GM12873 (cell line): ENCODE measurements around the gene POFUT2.

Experiments used
- CTCF ChIP-seq: IDR thresholded peaks from 2 replicates; pipeline ENCODE4 v1.5.1; 2012; ENCODE audit warnings: low read depth, mild to moderate bottlenecking, moderate library complexity, low read length, control low read depth; ENCODE audit not compliant: insufficient read depth; ENCODE audit errors: missing control alignments

The POFUT2 gene

GRCh38 chr21:45329261-45330074 lies 41.8 kb upstream of the POFUT2 start:
- TF ChIP-seq CTCF: no peak

- TF ChIP-seq CTCF: no peak
These were observed 40.8 kb upstream of the POFUT2 start for GRCh38 chr21:45328198-45329091.

- TF ChIP-seq CTCF: no peak
These were observed 39.9 kb upstream of the POFUT2 start for GRCh38 chr21:45327441-45328197.

- no peak for TF ChIP-seq CTCF
These were observed 39.3 kb upstream of the POFUT2 start for GRCh38 chr21:45326891-45327440.

- no peak for TF ChIP-seq CTCF
These were observed 38.6 kb upstream of the POFUT2 start for GRCh38 chr21:45326169-45326851.

GRCh38 chr21:45325206-45326168 lies 37.8 kb upstream of the POFUT2 start:
- TF ChIP-seq CTCF: no peak
